NCI-H510A (cell line): ENCODE results near the gene TRDN.
"Not testable (repeated sequence)": the region's sequence is repeated elsewhere in the genome, so short reads cannot be mapped to it uniquely, and the experiment has no call there.

Experiments used
- DNase-seq: peaks from one replicate; lab custom pipeline; 2025; lab: John Stamatoyannopoulos, UW

TRDN gene

GRCh38 chr6:123288649-123289048, 348.1 kb downstream of the TRDN start:
- no peak for DNase-seq

DNA sequence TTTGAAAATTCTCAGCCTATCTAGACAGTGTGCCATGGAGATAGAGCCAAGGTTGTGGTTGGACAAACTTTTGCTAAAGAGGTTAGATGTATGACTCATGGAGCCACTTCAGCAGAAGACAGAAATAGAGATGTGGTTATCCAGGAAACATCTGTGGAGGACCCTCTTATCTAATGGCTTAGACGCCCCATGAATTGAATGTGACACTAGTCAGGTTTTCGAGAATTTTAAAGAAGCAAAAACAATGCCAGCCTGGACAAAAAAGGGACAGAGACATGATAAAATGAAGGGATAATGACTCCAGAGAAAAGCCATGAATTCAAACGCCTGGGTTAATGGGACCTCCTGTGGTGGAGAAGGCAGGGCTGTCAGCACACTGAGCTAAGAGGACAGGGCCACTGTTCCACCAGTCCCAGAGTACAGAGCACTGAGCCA, 360.2 kb downstream of the TRDN start:
- DNase-seq = no peak

DNA sequence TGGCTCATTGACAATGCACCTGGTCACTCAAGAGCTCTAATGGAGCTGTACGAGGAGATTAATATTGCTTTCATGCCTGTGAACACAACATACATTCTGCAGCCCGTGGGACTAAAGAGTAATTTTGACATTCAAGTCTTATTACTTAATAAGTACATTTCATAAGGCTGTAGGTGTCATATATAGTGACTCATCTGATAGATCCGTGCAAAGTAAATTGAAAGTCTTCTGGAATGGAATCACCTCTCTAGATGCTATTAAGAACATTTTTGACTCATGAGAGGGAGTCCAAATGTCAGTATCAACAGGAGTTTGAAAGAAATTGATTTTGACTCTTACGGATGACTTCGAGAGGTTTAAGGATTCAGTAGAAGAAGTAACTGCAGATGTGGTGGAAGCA, 372.8 kb downstream of the TRDN start:
- no peak for DNase-seq

DNA sequence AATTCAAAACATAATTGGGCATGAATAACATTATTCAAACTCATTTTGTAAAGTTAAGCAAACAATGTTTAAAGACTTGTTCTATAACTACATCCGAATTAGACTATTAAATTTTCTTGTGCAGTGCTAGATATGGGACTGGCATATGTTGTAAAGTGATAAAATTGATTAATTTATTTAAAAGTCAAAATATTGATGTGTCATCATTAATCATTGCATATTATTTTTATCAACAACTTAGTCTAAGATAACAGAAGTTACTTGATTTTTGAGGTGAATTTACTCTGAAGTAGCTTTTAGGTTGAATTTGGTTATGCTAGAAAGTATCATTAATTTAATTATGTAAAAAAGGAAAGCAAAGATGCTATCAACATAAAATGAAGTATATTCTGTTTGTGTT, 396.1 kb downstream of the TRDN start:
- DNase-seq = no peak

DNA sequence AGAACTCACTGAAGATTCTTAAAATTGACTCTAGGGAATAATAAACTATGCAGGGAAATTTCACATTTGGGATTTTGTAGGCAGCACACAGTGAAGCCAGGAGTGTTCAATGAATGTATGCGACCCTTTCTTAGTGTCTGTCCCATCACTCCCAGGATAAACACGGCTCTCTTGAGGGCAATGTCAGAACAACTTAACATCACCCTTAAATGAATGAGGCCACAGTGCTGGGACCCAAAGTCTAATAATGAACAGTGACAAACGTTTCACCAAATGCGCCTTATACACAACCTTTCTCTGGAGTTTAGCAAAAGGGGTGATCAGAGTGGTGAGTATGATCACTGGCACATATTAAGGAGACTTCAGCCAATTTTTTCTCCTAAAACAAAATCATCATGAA, 403.4 kb downstream of the TRDN start:
- DNase-seq = no peak

DNA sequence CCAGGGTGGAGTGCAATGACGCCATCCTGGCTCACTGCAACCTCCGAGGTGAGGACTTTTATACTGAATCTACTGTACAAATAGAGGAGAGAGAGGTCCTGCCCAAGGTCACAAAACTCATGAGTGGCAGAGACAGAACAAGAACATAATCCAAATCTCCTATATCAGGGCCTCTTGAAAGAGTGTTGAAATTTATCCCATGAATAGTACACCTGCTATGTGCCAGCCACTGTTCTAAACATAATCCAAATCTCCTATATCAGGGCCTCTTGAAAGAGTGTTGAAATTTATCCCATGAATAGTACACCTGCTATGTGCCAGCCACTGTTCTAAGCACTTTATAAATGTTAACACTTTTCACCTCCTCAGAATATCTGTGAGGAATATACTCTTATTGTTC, 409.0 kb downstream of the TRDN start:
- not testable (repeated sequence) for DNase-seq

- DNase-seq = no peak
Measured at GRCh38 chr6:123226398-123226797, 410.4 kb downstream of the TRDN start.

GRCh38 chr6:123224077-123224476, 412.7 kb downstream of the TRDN start:
- DNase-seq = no peak

GRCh38 chr6:123223461-123223860, 413.3 kb downstream of the TRDN start:
- no peak for DNase-seq

GRCh38 chr6:123215211-123215610, 421.5 kb downstream of the TRDN start:
- no peak for DNase-seq

DNA sequence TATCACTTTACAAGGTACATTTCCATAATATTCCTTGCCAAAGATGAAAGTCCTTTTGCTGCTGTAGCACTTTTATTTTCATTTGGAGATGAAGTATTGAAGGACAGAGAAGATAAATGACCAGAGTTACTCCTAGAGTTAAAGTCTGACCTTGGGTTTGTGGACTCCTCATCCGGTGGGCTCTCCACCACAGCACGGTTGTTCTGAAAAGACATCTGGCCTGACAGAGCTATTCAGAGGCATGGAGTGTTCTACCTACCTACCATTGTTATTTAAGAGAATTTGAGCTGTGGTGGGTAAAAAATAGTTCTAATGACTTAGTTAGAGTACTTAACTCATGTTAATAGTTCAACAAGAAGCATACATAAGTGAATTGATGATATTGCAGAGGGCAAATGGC, 422.3 kb downstream of the TRDN start:
- DNase-seq = no peak

GRCh38 chr6:123213921-123214320, 422.8 kb downstream of the TRDN start:
- DNase-seq = no peak

- no peak for DNase-seq
Measured at GRCh38 chr6:123211777-123212545, 424.8 kb downstream of the TRDN start.

DNA sequence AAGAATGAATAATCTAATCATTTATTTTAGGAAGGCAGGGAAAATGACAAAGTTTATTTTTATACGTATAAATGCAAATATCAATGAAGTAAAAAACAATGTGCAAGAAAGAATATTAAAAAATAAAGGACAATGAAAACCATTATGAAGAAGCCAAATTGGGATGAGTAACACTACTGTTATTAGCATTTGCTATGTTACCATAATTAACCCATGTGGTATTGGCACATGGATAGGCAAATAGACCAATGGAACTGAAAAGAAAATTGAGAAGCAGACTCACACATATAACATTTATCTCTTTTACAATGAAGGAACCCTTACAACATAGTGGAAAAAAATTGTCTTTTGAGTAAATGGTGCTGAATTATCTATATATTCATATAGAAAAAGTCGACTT, 426.1 kb downstream of the TRDN start:
- no peak for DNase-seq

DNA sequence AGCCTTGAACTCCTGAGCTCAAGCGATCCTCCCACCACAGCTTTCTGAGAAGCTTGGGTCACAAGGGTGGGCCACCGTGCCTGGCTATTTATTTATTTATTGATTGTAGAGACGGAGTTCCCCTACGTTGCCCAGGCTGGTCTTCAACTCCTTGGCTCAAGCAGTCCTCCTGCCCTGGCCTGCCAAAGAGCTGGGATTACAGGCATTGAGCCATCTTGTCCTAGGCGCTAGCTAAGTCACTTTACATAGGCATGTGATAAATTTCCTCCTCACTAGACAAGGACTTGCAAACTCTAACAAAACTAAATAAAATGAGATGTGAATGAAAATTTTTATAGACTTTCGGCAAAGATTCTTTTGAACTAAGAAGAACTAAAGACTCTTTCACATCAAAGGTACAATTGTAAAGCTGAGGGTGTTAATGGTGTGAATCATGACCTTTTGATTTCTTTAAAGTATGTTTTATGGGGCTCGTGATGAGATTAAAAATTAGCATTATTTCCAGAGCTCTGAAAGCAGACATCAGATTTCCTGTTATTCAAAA, 428.7 kb downstream of the TRDN start:
- no peak for DNase-seq

- DNase-seq = no peak
Measured at GRCh38 chr6:123203928-123204327, 432.8 kb downstream of the TRDN start.

GRCh38 chr6:123201869-123202372, 434.8 kb downstream of the TRDN start:
- no peak for DNase-seq

- DNase-seq = no peak
Measured at GRCh38 chr6:123193298-123193697, 443.5 kb downstream of the TRDN start.

DNA sequence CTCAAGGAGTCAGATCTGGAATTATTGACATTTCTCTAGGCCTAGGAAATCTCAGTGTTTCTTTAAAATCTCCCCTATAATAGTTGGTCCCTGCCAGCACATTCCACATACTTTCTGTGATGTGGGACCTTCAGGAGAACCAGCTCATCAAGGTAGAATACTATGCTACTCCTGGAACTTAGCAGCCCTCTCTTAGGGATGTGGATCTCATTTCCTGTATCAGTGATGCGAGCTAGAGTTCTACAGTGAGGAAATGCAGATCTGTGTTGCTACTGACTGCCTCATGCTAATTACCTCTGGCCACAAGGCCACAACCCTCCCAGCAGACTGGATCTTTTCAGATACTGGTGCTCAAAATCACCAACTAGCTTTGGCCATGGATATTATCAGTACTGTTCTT, 446.9 kb downstream of the TRDN start:
- DNase-seq = no peak

GRCh38 chr6:123182998-123183397, 453.8 kb downstream of the TRDN start:
- DNase-seq = no peak

GRCh38 chr6:123176706-123177105, 460.0 kb downstream of the TRDN start:
- no peak for DNase-seq

GRCh38 chr6:123171341-123172115, 465.2 kb downstream of the TRDN start:
- DNase-seq = no peak

DNA sequence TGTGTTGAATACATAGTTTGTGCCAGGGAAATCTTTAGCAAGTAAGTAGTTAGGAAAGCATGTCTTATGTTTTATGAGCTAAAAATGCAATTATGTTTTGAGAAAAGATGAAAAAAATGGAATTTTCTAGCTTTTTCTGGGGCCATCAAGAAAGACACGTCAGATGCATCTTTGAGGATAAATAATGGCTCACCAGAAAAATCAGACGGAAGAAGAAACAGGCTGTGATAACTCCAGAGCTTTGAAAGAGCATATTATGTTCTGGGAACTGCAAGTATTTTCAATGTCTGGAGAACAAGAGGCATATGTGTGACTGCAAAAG, 467.0 kb downstream of the TRDN start:
- no peak for DNase-seq
